GM10266 (cell line): Measurements from ENCODE around the gene TAF4.
A peak's percentile ranks its signal among the peaks of the same experiment; 100 is the strongest.

Experiments
- DNase-seq: peaks from one replicate; pipeline ENCODE4 v3.0.0; 2012; ENCODE audit errors: extremely low spot score
- CTCF ChIP-seq: IDR thresholded peaks from 2 replicates; pipeline ENCODE4 v1.5.1; 2012; ENCODE audit warnings: mild to moderate bottlenecking, low read depth; ENCODE audit not compliant: control insufficient read depth, insufficient read depth; ENCODE audit errors: missing control alignments

The TAF4 gene

GRCh38 chr20:62040933-62041332 lies 24.7 kb downstream of the TAF4 start:
- no peak for TF ChIP-seq CTCF
- DNase-seq = no peak

- TF ChIP-seq CTCF = no peak
- DNase-seq = no peak
These were observed 25.2 kb downstream of the TAF4 start for GRCh38 chr20:62040381-62040922.

GRCh38 chr20:62039738-62040137 lies 25.9 kb downstream of the TAF4 start:
- no peak for TF ChIP-seq CTCF
- no peak for DNase-seq

- DNase-seq = no peak
- TF ChIP-seq CTCF = no peak
These were observed 32.9 kb downstream of the TAF4 start for GRCh38 chr20:62032609-62033368.

GRCh38 chr20:62031462-62032092 lies 34.1 kb downstream of the TAF4 start:
- DNase-seq = no peak
- no peak for TF ChIP-seq CTCF

GRCh38 chr20:62030834-62031434 lies 34.7 kb downstream of the TAF4 start:
- peak; percentile 66 for DNase-seq
- TF ChIP-seq CTCF = no peak

GRCh38 chr20:62030357-62030756 lies 35.3 kb downstream of the TAF4 start:
- DNase-seq = no peak
- TF ChIP-seq CTCF = no peak
